GDM1 (cell line): Measurements from ENCODE around the gene COMMD4.
"Not testable (repeated sequence)": the region's sequence is repeated elsewhere in the genome, so short reads cannot be mapped to it uniquely, and the experiment has no call there.

Experiments used
- DNase-seq: peaks from one replicate; lab custom pipeline; 2025; lab: John Stamatoyannopoulos, UW

Gene COMMD4

DNA sequence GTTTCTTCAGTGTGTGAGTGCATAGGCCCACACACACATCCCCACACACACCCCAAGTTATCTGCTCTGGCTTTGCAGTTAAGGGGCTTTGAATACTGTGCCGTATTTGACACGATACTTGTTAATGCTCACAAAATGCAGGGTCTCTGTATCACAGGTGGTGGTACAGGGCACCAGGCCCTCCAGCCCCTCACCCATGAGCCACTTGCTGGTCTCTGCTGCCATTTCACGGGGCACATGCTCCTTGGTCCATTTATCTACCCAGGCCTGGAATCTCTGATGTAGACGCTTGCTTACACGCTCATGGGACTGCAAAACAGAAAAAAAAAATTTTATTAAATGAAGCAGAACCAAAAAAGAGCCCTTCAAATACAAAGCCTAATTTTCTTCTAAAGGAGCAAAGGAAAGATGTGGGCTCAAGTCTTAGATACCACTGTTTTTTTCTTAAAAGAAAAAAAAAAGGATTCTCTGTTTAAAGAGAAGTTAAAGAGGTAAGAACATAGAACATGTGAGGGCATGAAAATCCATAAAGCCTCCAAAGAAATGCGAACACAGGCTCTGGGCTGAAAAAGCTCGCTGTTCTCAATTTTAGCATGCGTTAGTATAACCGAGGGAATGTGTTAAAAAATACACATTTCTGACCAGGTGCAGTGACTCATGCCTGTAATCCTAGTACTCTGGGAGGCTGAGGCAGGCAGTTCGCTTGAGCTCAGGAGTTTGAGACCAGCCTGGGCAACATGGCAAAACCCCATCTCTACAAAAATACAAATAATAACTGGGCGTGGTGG is 36.2 kb downstream of the COMMD4 start:
- DNase-seq: no peak

GRCh38 chr15:75380773-75381172 is 44.9 kb downstream of the COMMD4 start:
- DNase-seq: no peak

- not testable (repeated sequence) for DNase-seq
These were observed 48.1 kb downstream of the COMMD4 start for GRCh38 chr15:75383986-75384385.
